HCT116 (cell line): Measurements from ENCODE around the gene CMA1.

ENCODE experiments used
- CTCF ChIP-seq, 3 experiments: fragments of 200-600 bp in 1 of 3; sonication (generic) in 1 of 3; IDR thresholded peaks in 2 of 3; conservative IDR thresholded peaks in 1 of 3; 2 replicates each; pipeline ENCODE4 v1.5.1; 2012 to 2017; ENCODE audit warnings: low read depth in 2 of 3, low read length in 2 of 3, antibody characterized with exemption in 1 of 3, borderline replicate concordance in 1 of 3, control low read depth in 1 of 3, mild to moderate bottlenecking in 1 of 3, mixed read lengths in 1 of 3, mixed run types in 1 of 3, moderate library complexity in 1 of 3; ENCODE audit not compliant: insufficient read depth in 1 of 3
- JUND ChIP-seq: IDR thresholded peaks from 2 replicates; pipeline ENCODE4 v1.6.1; 2012
- POLR2A ChIP-seq: IDR thresholded peaks from 2 replicates; pipeline ENCODE4 v1.7.0; 2011; ENCODE audit warnings: borderline replicate concordance; ENCODE audit not compliant: insufficient read depth, insufficient read length; ENCODE audit errors: extremely low read depth
- POLR2AphosphoS5 ChIP-seq: IDR thresholded peaks from 2 replicates; pipeline ENCODE4 v1.6.1; 2011; ENCODE audit warnings: mild to moderate bottlenecking, low read depth, low read length, moderate library complexity
- RAD21 ChIP-seq: IDR thresholded peaks from 2 replicates; pipeline ENCODE4 v1.6.1; 2012; ENCODE audit warnings: low read depth, mild to moderate bottlenecking
- SP1 ChIP-seq: IDR thresholded peaks from 2 replicates; pipeline ENCODE4 v1.6.1; 2012; ENCODE audit warnings: low read depth

- TF ChIP-seq SP1: no peak
- no peak for TF ChIP-seq POLR2AphosphoS5
- TF ChIP-seq RAD21: no peak
- no peak for TF ChIP-seq CTCF (IDR thresholded peaks at IDR 0.05 in 2 of 3, conservative IDR thresholded peaks at IDR 0.05 in 1 of 3; ENCODE audit: borderline replicate concordance in 1 of 3, insufficient read depth in 1 of 3, low read depth in 2 of 3, low read length in 2 of 3)
- TF ChIP-seq JUND: no peak
- TF ChIP-seq POLR2A: no peak
These were observed 6.1 kb upstream of the CMA1 start for GRCh38 chr14:24514209-24514608.
